ENCODE data around the gene UBAP1. TPM values are rescaled to one million over a fixed set of nuclear protein-coding genes. Genes with fewer than 3 reads are reported as not detected.
"Not testable (repeated sequence)": the region's sequence is repeated elsewhere in the genome, so short reads cannot be mapped to it uniquely, and the experiment has no call there.

The UBAP1 gene
- total RNA-seq, 1 experiment from 2014 or later: 35.9 TPM

- ChIA-PET CTCF (no interaction called here), POLR2A (ENCODE audit: low non-redundant PET) (no interaction called here)
- Histone ChIP-seq H3K27ac (ENCODE audit: low read depth, low read length, poor library complexity, severe bottlenecking) (no peak overlapping the region), H3K4me3 (ENCODE audit: low read depth, low read length, poor library complexity, severe bottlenecking) (no peak overlapping the region), H3K9me3 (ENCODE audit: low read depth, low read length, poor library complexity, severe bottlenecking) (no peaks in the 10 kb centered on the region), H3K36me3 (ENCODE audit: insufficient read depth, low read length, poor library complexity, severe bottlenecking) (peaks cover 23% of the 10 kb centered on the region), H3K27me3 (replicated peaks; ENCODE audit: insufficient read depth, low read depth, low read length, poor library complexity) (no peaks in the 10 kb centered on the region), H3K4me1 (ENCODE audit: insufficient read depth, low read length, poor library complexity, severe bottlenecking) (no peaks in the 10 kb centered on the region)
- no peak for DNase-seq (ENCODE audit: low spot score)
- TF ChIP-seq, protein P1, sequence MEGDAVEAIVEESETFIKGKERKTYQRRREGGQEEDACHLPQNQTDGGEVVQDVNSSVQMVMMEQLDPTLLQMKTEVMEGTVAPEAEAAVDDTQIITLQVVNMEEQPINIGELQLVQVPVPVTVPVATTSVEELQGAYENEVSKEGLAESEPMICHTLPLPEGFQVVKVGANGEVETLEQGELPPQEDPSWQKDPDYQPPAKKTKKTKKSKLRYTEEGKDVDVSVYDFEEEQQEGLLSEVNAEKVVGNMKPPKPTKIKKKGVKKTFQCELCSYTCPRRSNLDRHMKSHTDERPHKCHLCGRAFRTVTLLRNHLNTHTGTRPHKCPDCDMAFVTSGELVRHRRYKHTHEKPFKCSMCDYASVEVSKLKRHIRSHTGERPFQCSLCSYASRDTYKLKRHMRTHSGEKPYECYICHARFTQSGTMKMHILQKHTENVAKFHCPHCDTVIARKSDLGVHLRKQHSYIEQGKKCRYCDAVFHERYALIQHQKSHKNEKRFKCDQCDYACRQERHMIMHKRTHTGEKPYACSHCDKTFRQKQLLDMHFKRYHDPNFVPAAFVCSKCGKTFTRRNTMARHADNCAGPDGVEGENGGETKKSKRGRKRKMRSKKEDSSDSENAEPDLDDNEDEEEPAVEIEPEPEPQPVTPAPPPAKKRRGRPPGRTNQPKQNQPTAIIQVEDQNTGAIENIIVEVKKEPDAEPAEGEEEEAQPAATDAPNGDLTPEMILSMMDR (conservative IDR thresholded peaks at IDR 0.05; ENCODE audit: low read depth, low read length): no peak
- no peak for TF ChIP-seq EZH2 (IDR thresholded peaks at IDR 0.05; ENCODE audit: borderline replicate concordance, low read depth, low read length, poor library complexity, severe bottlenecking)
- intact Hi-C loops (cut with micrococcal nuclease; ENCODE audit: unreplicated experiment): no loop called here
- BruUV-seq (replicated peaks): no TSS peak
Observed at GRCh38 chr9:34240006-34240405, 61.2 kb downstream of the UBAP1 start.

- no peaks in the 10 kb centered on the region for H3K27me3 ChIP-seq (replicated peaks; ENCODE audit: insufficient read depth, low read depth, low read length, poor library complexity)
- H3K4me1 ChIP-seq (ENCODE audit: insufficient read depth, low read length, poor library complexity, severe bottlenecking): no peaks in the 10 kb centered on the region
- BruUV-seq (replicated peaks): no TSS peak
- no peak overlapping the region for H3K27ac ChIP-seq (ENCODE audit: low read depth, low read length, poor library complexity, severe bottlenecking)
- ChIA-PET CTCF (no interaction called here), POLR2A (ENCODE audit: low non-redundant PET) (no interaction called here)
- no peak overlapping the region for H3K4me3 ChIP-seq (ENCODE audit: low read depth, low read length, poor library complexity, severe bottlenecking)
- H3K36me3 ChIP-seq (ENCODE audit: insufficient read depth, low read length, poor library complexity, severe bottlenecking): peaks cover 23% of the 10 kb centered on the region
- intact Hi-C loops (cut with micrococcal nuclease; ENCODE audit: unreplicated experiment): no loop called here
- no peaks in the 10 kb centered on the region for H3K9me3 ChIP-seq (ENCODE audit: low read depth, low read length, poor library complexity, severe bottlenecking)
- DNase-seq (ENCODE audit: low spot score): no peak
- TF ChIP-seq EZH2 (IDR thresholded peaks at IDR 0.05; ENCODE audit: borderline replicate concordance, low read depth, low read length, poor library complexity, severe bottlenecking): no peak
- TF ChIP-seq, protein P1 (conservative IDR thresholded peaks at IDR 0.05; ENCODE audit: low read depth, low read length): no peak
Observed at GRCh38 chr9:34242830-34243229, 64.0 kb downstream of the UBAP1 start.

DNA sequence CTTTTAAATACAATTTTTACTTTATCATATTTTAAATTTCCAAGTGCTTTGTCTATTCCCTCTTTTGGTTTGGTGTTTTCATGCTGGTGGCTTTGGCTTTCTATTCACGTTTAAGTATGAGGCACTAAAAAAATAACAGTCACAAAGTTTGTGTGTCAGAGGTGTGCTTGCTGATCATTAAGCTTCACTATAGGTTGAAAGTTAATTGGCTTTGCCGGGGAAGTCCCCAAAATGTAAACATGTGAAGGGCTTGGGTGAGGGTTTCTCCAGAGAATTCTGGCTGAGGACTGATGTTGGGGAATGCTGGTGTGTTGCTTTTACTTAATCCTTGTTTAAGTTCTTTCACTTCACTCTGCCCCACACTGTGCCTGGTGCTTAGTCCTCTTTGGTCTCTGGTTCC lies 66.4 kb downstream of the UBAP1 start:
- POLR2A ChIA-PET (ENCODE audit: low non-redundant PET); CTCF ChIA-PET; H3K27ac ChIP-seq (ENCODE audit: low read depth, low read length, poor library complexity, severe bottlenecking); H3K4me1 ChIP-seq (ENCODE audit: insufficient read depth, low read length, poor library complexity, severe bottlenecking); H3K4me3 ChIP-seq (ENCODE audit: low read depth, low read length, poor library complexity, severe bottlenecking); BruUV-seq (replicated peaks); DNase-seq (ENCODE audit: low spot score); intact Hi-C loops (cut with micrococcal nuclease; ENCODE audit: unreplicated experiment); H3K9me3 ChIP-seq (ENCODE audit: low read depth, low read length, poor library complexity, severe bottlenecking); H3K27me3 ChIP-seq (replicated peaks; ENCODE audit: insufficient read depth, low read depth, low read length, poor library complexity): not testable (repeated sequence)
- H3K36me3 ChIP-seq (ENCODE audit: insufficient read depth, low read length, poor library complexity, severe bottlenecking): peaks cover 29% of the 10 kb centered on the region

DNA sequence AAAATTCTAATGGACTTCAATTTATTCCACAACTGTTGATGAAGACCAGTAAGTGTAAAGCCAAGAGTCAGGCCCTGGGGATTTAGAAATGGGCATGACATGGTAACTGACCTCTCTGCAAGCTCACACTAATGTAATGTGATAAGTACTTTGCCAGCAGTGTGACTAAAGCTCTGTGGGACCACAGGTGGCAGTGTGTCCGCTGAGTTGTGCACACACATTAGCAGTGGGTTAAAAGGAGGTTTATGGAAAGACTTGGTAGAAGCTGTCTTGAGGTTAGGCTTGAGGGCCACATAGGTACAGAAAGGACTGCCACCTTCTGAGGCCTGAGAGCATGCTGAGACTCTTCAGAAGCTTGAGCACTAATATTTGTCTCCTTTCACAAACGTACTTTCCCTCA lies 67.6 kb downstream of the UBAP1 start:
- no peaks in the 10 kb centered on the region for H3K9me3 ChIP-seq (ENCODE audit: low read depth, low read length, poor library complexity, severe bottlenecking)
- H3K4me3 ChIP-seq (ENCODE audit: low read depth, low read length, poor library complexity, severe bottlenecking): no peak overlapping the region
- H3K27ac ChIP-seq (ENCODE audit: low read depth, low read length, poor library complexity, severe bottlenecking): no peak overlapping the region
- no peak for DNase-seq (ENCODE audit: low spot score)
- H3K36me3 ChIP-seq (ENCODE audit: insufficient read depth, low read length, poor library complexity, severe bottlenecking): peaks cover 36% of the 10 kb centered on the region
- ChIA-PET CTCF (no interaction called here), POLR2A (ENCODE audit: low non-redundant PET) (no interaction called here)
- no peaks in the 10 kb centered on the region for H3K4me1 ChIP-seq (ENCODE audit: insufficient read depth, low read length, poor library complexity, severe bottlenecking)
- no TSS peak for BruUV-seq (replicated peaks)
- H3K27me3 ChIP-seq (replicated peaks; ENCODE audit: insufficient read depth, low read depth, low read length, poor library complexity): no peaks in the 10 kb centered on the region
- intact Hi-C loops (cut with micrococcal nuclease; ENCODE audit: unreplicated experiment): no loop called here
- TF ChIP-seq EZH2 (IDR thresholded peaks at IDR 0.05; ENCODE audit: borderline replicate concordance, low read depth, low read length, poor library complexity, severe bottlenecking): no peak

DNA sequence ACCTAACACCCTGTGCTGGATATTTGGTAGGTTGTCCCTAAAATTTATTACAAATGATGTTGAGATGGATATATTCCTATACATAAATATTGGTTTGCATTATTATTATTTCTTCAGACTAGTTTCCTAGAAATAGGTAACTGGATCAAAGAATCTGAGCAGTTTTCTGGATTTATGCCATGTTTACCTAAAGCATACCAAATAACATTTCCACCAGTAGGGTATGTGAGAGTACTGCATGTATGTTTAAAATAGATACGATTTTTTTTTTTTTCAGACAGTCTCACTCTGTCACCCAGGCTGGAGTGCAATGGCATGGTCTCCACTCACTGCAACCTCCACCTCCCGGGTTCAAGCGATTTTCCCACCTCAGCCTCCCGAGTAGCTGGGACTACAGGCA lies 68.9 kb downstream of the UBAP1 start:
- H3K27ac ChIP-seq (ENCODE audit: low read depth, low read length, poor library complexity, severe bottlenecking); BruUV-seq (replicated peaks); H3K4me3 ChIP-seq (ENCODE audit: low read depth, low read length, poor library complexity, severe bottlenecking); H3K27me3 ChIP-seq (replicated peaks; ENCODE audit: insufficient read depth, low read depth, low read length, poor library complexity); intact Hi-C loops (cut with micrococcal nuclease; ENCODE audit: unreplicated experiment); DNase-seq (ENCODE audit: low spot score); CTCF ChIA-PET; POLR2A ChIA-PET (ENCODE audit: low non-redundant PET); H3K4me1 ChIP-seq (ENCODE audit: insufficient read depth, low read length, poor library complexity, severe bottlenecking); H3K9me3 ChIP-seq (ENCODE audit: low read depth, low read length, poor library complexity, severe bottlenecking): not testable (repeated sequence)
- peaks cover 35% of the 10 kb centered on the region for H3K36me3 ChIP-seq (ENCODE audit: insufficient read depth, low read length, poor library complexity, severe bottlenecking)

Data from A673 (cell line).